Testis (tissue), 2 donors: ENCODE data around the gene KCNAB1.

Experiments
- CTCF ChIP-seq, 3 experiments: fragments of 450-650 bp in 2 of 3; fragments of 200-600 bp in 1 of 3; sonication (generic) in 1 of 3; IDR thresholded peaks; one replicate each; pipeline ENCODE4 v1.5.1; 2016 to 2019; ENCODE audit warnings: antibody characterized with exemption in 3 of 3, mild to moderate bottlenecking in 2 of 3, moderate library complexity in 1 of 3
- POLR2A ChIP-seq: fragments of 450-650 bp; IDR thresholded peaks from one replicate; pipeline ENCODE4 v1.6.1; 2017; ENCODE audit warnings: antibody characterized with exemption, mild to moderate bottlenecking, moderate library complexity

- TF ChIP-seq CTCF (IDR thresholded peaks at IDR 0.05) (no peak), POLR2A (no peak)
These were observed 89.4 kb downstream of the KCNAB1 start for GRCh38 chr3:156209631-156210335.
